Fibroblast of lung (primary cell): ENCODE data around the gene TGM2. TPM values are rescaled to one million over a fixed set of nuclear protein-coding genes. Genes with fewer than 3 reads are reported as not detected.

Experiments used
- DNase-seq, 2 donors: peaks; one replicate each; pipeline versions ENCODE4 v3.0.0 to v3.0.0-alpha.2; 2010; ENCODE audit warnings: low read depth in 2 of 2
- H2AFZ ChIP-seq: 2 replicates; pipeline ENCODE4 v1.5.1; 2012; ENCODE audit warnings: low read length, control low read depth, inconsistent platforms
- H3K27ac ChIP-seq: 2 replicates; pipeline ENCODE4 v1.5.1; 2011; ENCODE audit warnings: low read length, control low read depth; ENCODE audit not compliant: insufficient read depth
- H3K27me3 ChIP-seq: 2 replicates; pipeline ENCODE4 v1.5.1; 2011; ENCODE audit warnings: mild to moderate bottlenecking, low read length; ENCODE audit not compliant: control insufficient read depth, insufficient read depth
- H3K36me3 ChIP-seq: 2 replicates; pipeline ENCODE4 v1.5.1; 2011; ENCODE audit warnings: low read length; ENCODE audit not compliant: control insufficient read depth, insufficient read depth
- H3K4me1 ChIP-seq: 2 replicates; pipeline ENCODE4 v1.5.1; 2011; ENCODE audit warnings: low read length; ENCODE audit not compliant: control insufficient read depth, insufficient read depth; ENCODE audit errors: extremely low read depth
- H3K4me2 ChIP-seq: 2 replicates; pipeline ENCODE4 v1.5.1; 2011; ENCODE audit warnings: low read length, control low read depth; ENCODE audit not compliant: insufficient read depth; ENCODE audit errors: extremely low read depth
- H3K4me3 ChIP-seq, 4 experiments: fragments of 200-600 bp in 1 of 4; sonication (generic) in 1 of 4; replicated peaks in 1 of 4; 2 replicates each; pipeline ENCODE4 v1.5.1; 2011 to 2016; ENCODE audit warnings: low read length in 4 of 4, low read depth in 3 of 4, mild to moderate bottlenecking in 3 of 4, control low read depth in 2 of 4, inconsistent platforms in 1 of 4, mixed read lengths in 1 of 4; ENCODE audit not compliant: insufficient read depth in 1 of 4; ENCODE audit errors: control extremely low read depth in 1 of 4
- H3K79me2 ChIP-seq: 2 replicates; pipeline ENCODE4 v1.5.1; 2012; ENCODE audit warnings: mild to moderate bottlenecking, low read length, inconsistent platforms; ENCODE audit not compliant: control insufficient read depth, insufficient read depth
- H3K9ac ChIP-seq: 2 replicates; pipeline ENCODE4 v1.5.1; 2011; ENCODE audit warnings: mild to moderate bottlenecking, low read length, control low read depth; ENCODE audit not compliant: insufficient read depth
- H3K9me3 ChIP-seq: 2 replicates; pipeline ENCODE4 v1.5.1; 2012; ENCODE audit warnings: low read depth, low read length; ENCODE audit not compliant: control insufficient read depth, insufficient read depth
- H4K20me1 ChIP-seq: 2 replicates; pipeline ENCODE4 v1.5.1; 2011; ENCODE audit warnings: low read length; ENCODE audit not compliant: control insufficient read depth, insufficient read depth; ENCODE audit errors: extremely low read depth
- CTCF ChIP-seq, 2 donors: IDR thresholded peaks in 1 of 2; conservative IDR thresholded peaks in 1 of 2; 1 replicate in 1 of 2; 2 replicates in 1 of 2; pipeline ENCODE4 v1.5.1; 2011 to 2012; ENCODE audit warnings: low read length in 2 of 2, control low read depth in 1 of 2, inconsistent platforms in 1 of 2, low read depth in 1 of 2, mild to moderate bottlenecking in 1 of 2
- EZH2 ChIP-seq: IDR thresholded peaks from 2 replicates; pipeline ENCODE4 v1.5.1; 2012; ENCODE audit warnings: low read length, control low read depth, mild to moderate bottlenecking; ENCODE audit errors: missing control alignments
- polyA plus RNA-seq, 2 donors: library from polyadenylated mRNA; depleted of rRNA in 1 of 2; stranded (reverse) in 1 of 2; unstranded in 1 of 2; fragments of >200 nt; gene quantifications; 2 replicates each; pipeline ENCODE4 v1.2.1, GENCODE V29; 2011 to 2012; ENCODE audit warnings: missing spikeins in 1 of 2
- total RNA-seq: library from RNA; depleted of rRNA; stranded (reverse); fragments of >200 nt; gene quantifications from 2 replicates; pipeline ENCODE4 v1.2.1, GENCODE V29; 2014

TGM2 gene
- total and polyA plus RNA-seq, 2 donors (not counting 1 experiment from before 2014, with no cell fraction given), result 103 to 238 TPM

DNA sequence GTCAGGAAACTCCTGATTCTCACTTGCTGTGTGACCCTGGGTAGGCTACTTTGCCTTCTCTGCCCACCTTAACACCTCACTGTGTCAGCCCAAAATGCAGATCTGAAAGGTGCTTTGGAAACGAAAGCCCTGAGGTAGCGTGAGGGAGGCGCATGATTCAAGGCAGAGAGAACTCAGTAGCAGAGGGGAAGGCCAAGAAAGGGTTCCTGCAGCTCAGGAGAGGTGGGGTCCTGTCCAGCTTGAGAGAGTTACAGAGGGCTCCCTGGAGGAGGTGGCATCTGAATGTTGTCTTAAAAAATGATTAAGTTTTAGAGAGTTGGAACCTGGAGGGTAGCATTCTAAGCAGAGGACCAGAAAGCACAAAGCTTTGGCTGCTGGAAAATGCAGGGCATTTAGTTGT is 13.6 kb downstream of the TGM2 start:
- Histone ChIP-seq H2AFZ (no peak overlapping the region), H3K4me1 (peaks cover 16% of the 10 kb centered on the region), H3K9ac (no peak overlapping the region), H3K27ac (no peak overlapping the region), H3K4me2 (no peak overlapping the region), H4K20me1 (no peaks in the 10 kb centered on the region), H3K79me2 (no peaks in the 10 kb centered on the region), H3K9me3 (no peaks in the 10 kb centered on the region), H3K27me3 (no peaks in the 10 kb centered on the region), H3K4me3 (no peak overlapping the region), H3K36me3 (peaks cover 15% of the 10 kb centered on the region)
- TF ChIP-seq CTCF (conservative IDR thresholded peaks at IDR 0.05 in 1 of 2, IDR thresholded peaks at IDR 0.05 in 1 of 2; ENCODE audit: low read depth in 1 of 2, low read length in 2 of 2) (no peak), EZH2 (no peak)
- no peak for DNase-seq

GRCh38 chr20:38150335-38151170 is 14.5 kb downstream of the TGM2 start:
- Histone ChIP-seq H2AFZ (no peak overlapping the region), H3K79me2 (no peaks in the 10 kb centered on the region), H3K9ac (no peak overlapping the region), H3K4me1 (peaks cover 16% of the 10 kb centered on the region), H3K36me3 (peaks cover 15% of the 10 kb centered on the region), H3K9me3 (no peaks in the 10 kb centered on the region), H3K4me2 (no peak overlapping the region), H4K20me1 (no peaks in the 10 kb centered on the region), H3K27ac (no peak overlapping the region), H3K27me3 (no peaks in the 10 kb centered on the region), H3K4me3 (no peak overlapping the region)
- no peak for DNase-seq
- TF ChIP-seq EZH2 (no peak), CTCF (conservative IDR thresholded peaks at IDR 0.05 in 1 of 2, IDR thresholded peaks at IDR 0.05 in 1 of 2; ENCODE audit: low read depth in 1 of 2, low read length in 2 of 2) (no peak)

DNA sequence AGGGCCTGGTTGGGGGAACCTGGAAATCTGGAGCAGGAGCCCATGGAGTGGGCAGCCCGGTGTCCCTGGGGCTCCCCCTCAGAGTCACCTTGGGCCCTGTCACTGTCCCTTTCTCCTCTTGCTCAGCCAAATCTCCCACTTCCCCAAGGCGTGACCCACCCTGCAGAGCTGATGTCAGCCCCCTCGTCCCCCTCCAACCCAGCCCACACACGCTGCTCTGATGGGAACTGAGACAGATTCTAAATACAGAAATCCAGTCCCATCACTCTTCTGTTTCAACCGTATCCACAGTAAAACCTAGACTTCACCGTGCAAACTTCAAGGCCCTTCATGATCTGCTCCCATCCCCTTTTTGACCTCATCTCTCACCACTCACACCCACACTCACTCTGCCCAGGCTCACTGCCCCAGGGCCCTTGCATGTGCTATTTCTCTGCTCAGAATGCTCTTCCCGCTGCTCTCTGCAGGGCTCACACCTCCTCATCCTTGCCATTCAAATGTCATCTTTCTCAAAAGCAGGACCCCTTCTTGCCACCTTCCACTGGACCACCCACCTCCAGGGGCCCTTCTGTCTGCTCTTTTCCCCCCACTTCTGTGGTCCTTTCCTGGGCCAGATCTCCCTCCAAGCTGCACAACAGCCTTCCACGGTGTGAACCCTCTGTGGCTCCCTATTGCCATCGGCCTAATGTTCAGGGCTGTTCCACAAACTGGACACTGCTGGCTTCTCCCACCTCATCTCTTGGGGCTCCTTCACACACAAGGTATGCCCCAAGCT is 16.6 kb downstream of the TGM2 start:
- no peak for TF ChIP-seq CTCF (conservative IDR thresholded peaks at IDR 0.05 in 1 of 2, IDR thresholded peaks at IDR 0.05 in 1 of 2; ENCODE audit: low read depth in 1 of 2, low read length in 2 of 2)
- Histone ChIP-seq H3K9ac (no peak overlapping the region), H3K4me3 (no peak overlapping the region), H3K9me3 (no peaks in the 10 kb centered on the region), H2AFZ (no peak overlapping the region), H3K4me2 (no peak overlapping the region), H3K27ac (no peak overlapping the region), H3K36me3 (peaks cover 15% of the 10 kb centered on the region), H3K4me1 (peaks cover 28% of the 10 kb centered on the region), H4K20me1 (no peaks in the 10 kb centered on the region), H3K79me2 (no peaks in the 10 kb centered on the region), H3K27me3 (no peaks in the 10 kb centered on the region)
- no peak for DNase-seq
